ENCODE measurements around the gene SDHA.
"Not testable (repeated sequence)": the region's sequence is repeated elsewhere in the genome, so short reads cannot be mapped to it uniquely, and the experiment has no call there.

The SDHA gene

GRCh38 chr5:217494-218456 is at the start of gene SDHA, which contains the start of gene CCDC127:
Gene SDHA, plus strand, starts transcription at chr5:218320. Its CDS starts 36 bp downstream, at chr5:218356.
Gene CCDC127, minus strand, starts transcription at chr5:218153. Its CDS starts 1,304 bp downstream, at chr5:216849.
- not testable (repeated sequence) for H3K36me3 ChIP-seq (ENCODE audit: insufficient read depth, low read length); H3K4me1 ChIP-seq (ENCODE audit: insufficient read depth, low read length); H3K9me3 ChIP-seq (ENCODE audit: control insufficient read depth, insufficient read depth, low read length)
- H3K9ac ChIP-seq (ENCODE audit: low read depth, low read length): peak within 1 kb of the TSS; percentile 98

GRCh38 chr5:169071-169727 is 48.9 kb upstream of the SDHA start:
- Histone ChIP-seq H3K9me3 (ENCODE audit: control insufficient read depth, insufficient read depth, low read length) (no peaks in the 10 kb centered on the region), H3K9ac (ENCODE audit: low read depth, low read length) (no peak overlapping the region), H3K4me1 (ENCODE audit: insufficient read depth, low read length) (no peaks in the 10 kb centered on the region), H3K36me3 (ENCODE audit: insufficient read depth, low read length) (no peaks in the 10 kb centered on the region)

GRCh38 chr5:169728-170094 is 48.4 kb upstream of the SDHA start:
- H3K9ac ChIP-seq (ENCODE audit: low read depth, low read length): no peak overlapping the region
- no peaks in the 10 kb centered on the region for H3K9me3 ChIP-seq (ENCODE audit: control insufficient read depth, insufficient read depth, low read length)
- no peaks in the 10 kb centered on the region for H3K4me1 ChIP-seq (ENCODE audit: insufficient read depth, low read length)
- H3K36me3 ChIP-seq (ENCODE audit: insufficient read depth, low read length): no peaks in the 10 kb centered on the region

- Histone ChIP-seq H3K4me1 (ENCODE audit: insufficient read depth, low read length) (peaks cover 1% of the 10 kb centered on the region; the same call in 1 of the 2 replicates), H3K9me3 (ENCODE audit: control insufficient read depth, insufficient read depth, low read length) (no peaks in the 10 kb centered on the region), H3K9ac (ENCODE audit: low read depth, low read length) (no peak overlapping the region), H3K36me3 (ENCODE audit: insufficient read depth, low read length) (no peaks in the 10 kb centered on the region)
These were observed 46.9 kb upstream of the SDHA start for GRCh38 chr5:170971-171800.

- Histone ChIP-seq H3K4me1 (ENCODE audit: insufficient read depth, low read length) (peaks cover 3% of the 10 kb centered on the region; the same call in 1 of the 2 replicates), H3K36me3 (ENCODE audit: insufficient read depth, low read length) (no peaks in the 10 kb centered on the region), H3K9me3 (ENCODE audit: control insufficient read depth, insufficient read depth, low read length) (no peaks in the 10 kb centered on the region), H3K9ac (ENCODE audit: low read depth, low read length) (no peak overlapping the region)
These were observed 46.3 kb upstream of the SDHA start for GRCh38 chr5:171801-172331.

- Histone ChIP-seq H3K9ac (ENCODE audit: low read depth, low read length) (no peak overlapping the region), H3K4me1 (ENCODE audit: insufficient read depth, low read length) (peaks cover 3% of the 10 kb centered on the region; the same call in 1 of the 2 replicates), H3K9me3 (ENCODE audit: control insufficient read depth, insufficient read depth, low read length) (no peaks in the 10 kb centered on the region), H3K36me3 (ENCODE audit: insufficient read depth, low read length) (no peaks in the 10 kb centered on the region)
These were observed 45.7 kb upstream of the SDHA start for GRCh38 chr5:172421-172820.

GRCh38 chr5:172841-173251 is 45.3 kb upstream of the SDHA start:
- no peaks in the 10 kb centered on the region for H3K36me3 ChIP-seq (ENCODE audit: insufficient read depth, low read length)
- no peaks in the 10 kb centered on the region for H3K9me3 ChIP-seq (ENCODE audit: control insufficient read depth, insufficient read depth, low read length)
- H3K4me1 ChIP-seq (ENCODE audit: insufficient read depth, low read length): peaks cover 3% of the 10 kb centered on the region; the same call in 1 of the 2 replicates
- H3K9ac ChIP-seq (ENCODE audit: low read depth, low read length): no peak overlapping the region

- peaks cover 3% of the 10 kb centered on the region; the same call in 1 of the 2 replicates for H3K4me1 ChIP-seq (ENCODE audit: insufficient read depth, low read length)
- no peak overlapping the region for H3K9ac ChIP-seq (ENCODE audit: low read depth, low read length)
- no peaks in the 10 kb centered on the region for H3K36me3 ChIP-seq (ENCODE audit: insufficient read depth, low read length)
- no peaks in the 10 kb centered on the region for H3K9me3 ChIP-seq (ENCODE audit: control insufficient read depth, insufficient read depth, low read length)
These were observed 44.5 kb upstream of the SDHA start for GRCh38 chr5:173392-174290.

- H3K4me1 ChIP-seq (ENCODE audit: insufficient read depth, low read length): peaks cover 3% of the 10 kb centered on the region; the same call in 1 of the 2 replicates
- no peak overlapping the region for H3K9ac ChIP-seq (ENCODE audit: low read depth, low read length)
- H3K36me3 ChIP-seq (ENCODE audit: insufficient read depth, low read length): no peaks in the 10 kb centered on the region
- no peaks in the 10 kb centered on the region for H3K9me3 ChIP-seq (ENCODE audit: control insufficient read depth, insufficient read depth, low read length)
These were observed 43.9 kb upstream of the SDHA start for GRCh38 chr5:174291-174600.

- Histone ChIP-seq H3K9ac (ENCODE audit: low read depth, low read length) (no peak overlapping the region), H3K4me1 (ENCODE audit: insufficient read depth, low read length) (peaks cover 3% of the 10 kb centered on the region; the same call in 1 of the 2 replicates), H3K9me3 (ENCODE audit: control insufficient read depth, insufficient read depth, low read length) (no peaks in the 10 kb centered on the region), H3K36me3 (ENCODE audit: insufficient read depth, low read length) (no peaks in the 10 kb centered on the region)
These were observed 43.1 kb upstream of the SDHA start for GRCh38 chr5:174876-175465.

- Histone ChIP-seq H3K9ac (ENCODE audit: low read depth, low read length) (no peak overlapping the region), H3K9me3 (ENCODE audit: control insufficient read depth, insufficient read depth, low read length) (no peaks in the 10 kb centered on the region), H3K36me3 (ENCODE audit: insufficient read depth, low read length) (no peaks in the 10 kb centered on the region), H3K4me1 (ENCODE audit: insufficient read depth, low read length) (peaks cover 3% of the 10 kb centered on the region; the same call in 1 of the 2 replicates)
These were observed 41.8 kb upstream of the SDHA start for GRCh38 chr5:176296-176823.

- Histone ChIP-seq H3K9ac (ENCODE audit: low read depth, low read length) (no peak overlapping the region), H3K9me3 (ENCODE audit: control insufficient read depth, insufficient read depth, low read length) (no peaks in the 10 kb centered on the region), H3K4me1 (ENCODE audit: insufficient read depth, low read length) (peaks cover 3% of the 10 kb centered on the region; the same call in 1 of the 2 replicates), H3K36me3 (ENCODE audit: insufficient read depth, low read length) (no peaks in the 10 kb centered on the region)
These were observed 40.0 kb upstream of the SDHA start for GRCh38 chr5:178110-178509.

GRCh38 chr5:179401-179800 is 38.7 kb upstream of the SDHA start:
- Histone ChIP-seq H3K9ac (ENCODE audit: low read depth, low read length) (no peak overlapping the region), H3K36me3 (ENCODE audit: insufficient read depth, low read length) (no peaks in the 10 kb centered on the region), H3K4me1 (ENCODE audit: insufficient read depth, low read length) (peaks cover 3% of the 10 kb centered on the region; the same call in 1 of the 2 replicates), H3K9me3 (ENCODE audit: control insufficient read depth, insufficient read depth, low read length) (no peaks in the 10 kb centered on the region)

Data from ES-I3 (cell line).